HG03139 (cell line): ENCODE results near the gene SLC22A17.

Experiments
- ATAC-seq: cut with Tn5 transposase; IDR thresholded peaks from one replicate; pipeline ENCODE4 v1.9.1; 2021; ENCODE audit not compliant: unreplicated experiment

SLC22A17 gene

DNA sequence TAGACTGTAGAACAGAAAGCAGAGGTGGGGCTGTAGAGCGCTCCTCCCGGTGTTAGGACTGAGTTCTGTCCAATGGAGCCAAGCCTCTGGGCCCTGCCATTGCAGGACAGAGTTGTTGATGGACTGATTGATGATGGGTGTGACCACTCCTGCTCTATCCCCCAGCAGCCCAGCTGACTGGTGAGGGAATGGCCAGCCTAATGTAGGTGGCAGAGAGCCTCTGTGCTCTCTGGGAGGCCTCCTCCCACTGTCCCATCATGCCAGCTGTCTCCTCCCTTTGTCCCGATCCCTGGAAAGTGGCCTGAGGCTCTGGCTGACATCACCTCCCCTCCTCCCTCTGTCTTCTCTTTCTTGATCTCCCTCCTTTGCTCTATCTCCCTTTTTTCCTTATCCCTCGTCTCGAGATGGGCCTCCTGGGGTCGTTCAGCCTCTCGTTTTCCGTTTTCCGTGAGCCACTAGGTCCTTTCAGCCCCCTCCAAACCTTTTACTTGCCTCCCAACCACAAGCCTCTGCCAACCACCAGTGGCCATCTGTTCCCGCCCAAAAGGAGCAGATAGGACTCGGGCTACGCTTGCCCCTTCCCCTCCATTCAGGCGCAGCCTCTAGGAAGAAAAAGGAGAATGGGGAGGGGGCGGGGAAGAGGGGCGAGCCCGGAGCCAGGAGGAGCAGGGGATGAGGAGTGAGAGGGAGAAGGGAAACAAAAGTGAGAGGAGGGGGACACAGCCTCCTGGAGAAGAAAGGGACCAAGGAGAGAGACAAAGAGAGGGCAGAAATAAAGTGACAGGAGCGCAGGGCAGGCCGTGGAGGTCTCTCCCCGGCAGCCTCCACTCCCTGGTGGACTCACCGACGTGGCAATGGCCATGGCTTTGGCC is 11.7 kb upstream of the SLC22A17 start:
- no peak for ATAC-seq

DNA sequence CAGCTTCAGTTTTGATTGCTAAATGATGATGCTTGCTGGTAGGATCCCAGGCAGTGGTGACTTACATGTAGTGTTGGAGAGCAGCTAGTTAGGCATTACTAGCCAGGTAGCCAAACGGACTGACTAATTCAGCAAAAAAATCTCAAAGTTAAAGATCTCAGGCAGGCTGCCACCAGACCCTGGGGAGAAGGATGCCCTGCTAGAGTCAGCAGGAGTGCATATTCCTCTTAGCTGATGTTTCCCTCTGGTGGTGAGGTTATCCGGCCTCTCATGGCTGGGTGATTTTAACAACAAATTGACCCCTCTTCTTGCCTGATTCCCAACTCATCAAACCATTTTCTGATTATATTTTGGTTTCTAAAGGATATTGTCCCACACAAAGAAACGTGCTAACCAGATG is 9.5 kb upstream of the SLC22A17 start:
- ATAC-seq, result no peak

DNA sequence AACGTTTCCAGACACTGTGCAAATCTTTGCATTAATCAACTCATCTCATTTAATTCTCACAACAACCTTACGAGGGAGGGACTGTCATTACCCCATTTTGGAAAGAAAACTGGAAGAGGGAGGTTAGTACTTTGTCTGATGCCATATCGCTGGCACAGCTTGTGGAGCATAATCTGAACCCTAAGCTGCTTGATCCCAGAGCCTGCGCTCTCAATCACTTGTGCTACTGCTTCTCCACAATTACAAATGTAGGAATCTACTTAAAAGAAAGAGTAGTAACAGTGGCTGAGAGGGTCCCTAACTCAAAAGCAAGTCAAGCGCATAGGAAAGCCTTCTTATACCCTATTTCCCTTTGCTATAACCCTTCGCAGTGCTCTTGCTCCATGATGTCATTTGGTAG is 9.1 kb upstream of the SLC22A17 start:
- ATAC-seq, result no peak

GRCh38 chr14:23361320-23361719 is 8.6 kb upstream of the SLC22A17 start:
- ATAC-seq, result no peak

DNA sequence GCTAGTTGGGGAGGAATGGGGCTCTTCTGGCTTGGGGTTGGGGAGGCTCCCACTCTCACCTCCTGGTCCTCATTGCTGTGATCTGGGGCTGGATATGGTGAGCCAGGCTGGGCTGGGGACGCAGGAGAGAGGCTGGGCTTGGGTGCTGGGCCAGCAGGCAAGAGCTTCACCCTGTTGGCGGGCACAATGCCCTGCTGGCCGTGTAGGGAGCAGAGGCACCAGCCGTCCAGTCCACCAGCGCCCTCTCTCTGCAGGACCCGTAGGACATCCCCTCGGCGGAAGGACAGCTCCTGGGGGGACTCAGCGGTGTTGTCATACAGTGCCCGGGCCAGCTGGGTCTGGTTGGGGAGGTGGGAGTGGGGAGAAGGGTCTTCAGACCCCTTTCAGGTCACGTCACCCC is 7.8 kb upstream of the SLC22A17 start:
- ATAC-seq, result no peak

DNA sequence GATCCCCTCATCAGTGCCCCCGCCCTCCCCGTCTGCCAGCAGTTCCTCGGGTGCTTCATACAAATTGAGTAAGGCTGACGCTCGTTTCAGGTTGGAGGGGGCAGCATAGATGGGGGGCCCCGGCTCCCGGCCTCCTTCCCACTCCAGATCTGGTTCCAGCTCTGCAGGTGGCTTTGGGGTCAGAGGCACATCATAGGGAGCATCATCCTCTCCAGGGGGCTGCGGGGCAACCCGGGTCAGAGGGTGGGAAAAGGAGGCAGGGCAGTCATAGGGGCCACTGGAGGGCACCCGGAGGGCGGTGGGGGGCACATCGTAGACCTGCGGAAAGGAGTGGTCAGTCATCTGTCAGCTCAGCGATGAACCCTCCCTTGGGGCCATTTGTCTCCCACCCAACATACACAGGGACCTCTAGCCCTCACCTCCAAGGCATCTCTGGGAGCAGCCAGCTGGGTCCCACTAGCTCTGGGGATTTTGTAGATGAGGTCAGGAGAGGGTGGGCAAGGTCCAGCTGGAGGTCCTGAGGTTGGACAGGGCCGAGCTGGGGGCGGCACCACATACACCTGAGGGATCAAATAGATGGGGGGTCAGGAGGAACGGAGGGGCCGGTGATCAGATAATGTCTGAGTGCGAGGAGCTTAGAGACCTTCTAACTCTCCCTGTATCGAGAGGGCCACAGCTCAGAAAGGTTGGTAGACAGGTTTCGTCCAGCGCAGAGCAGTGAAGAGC is 7.2 kb upstream of the SLC22A17 start:
- ATAC-seq, result no peak

DNA sequence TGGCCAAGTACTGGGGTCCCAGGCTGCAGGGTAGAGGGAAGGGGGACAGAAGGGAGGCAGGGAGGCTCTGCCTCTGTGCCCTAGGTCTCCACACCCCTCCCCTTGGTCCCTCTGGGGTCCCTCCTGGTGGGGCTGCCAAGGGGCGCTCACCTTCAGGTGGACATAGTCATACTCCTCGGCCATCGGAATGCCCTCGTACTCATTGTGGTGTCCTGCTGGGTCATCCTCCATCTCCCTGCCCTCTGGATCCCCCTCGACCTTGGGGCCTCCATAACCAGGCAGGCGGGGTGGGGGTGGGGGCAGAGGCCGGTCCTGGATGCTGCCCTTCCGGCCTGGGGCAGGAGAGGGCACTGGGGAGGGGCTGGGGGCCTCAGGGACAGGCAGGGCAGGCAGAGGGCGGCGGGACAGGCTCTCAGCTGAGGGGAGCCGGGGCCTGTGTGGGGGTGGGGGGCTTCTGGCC is 6.5 kb upstream of the SLC22A17 start:
- ATAC-seq, result no peak

- no peak for ATAC-seq
Observed at GRCh38 chr14:23358553-23359166, 6.0 kb upstream of the SLC22A17 start.

- ATAC-seq, result no peak
Observed at GRCh38 chr14:23358042-23358441, 5.4 kb upstream of the SLC22A17 start.

GRCh38 chr14:23357261-23357660 is 4.6 kb upstream of the SLC22A17 start:
- ATAC-seq, result no peak

- no peak for ATAC-seq
Observed at GRCh38 chr14:23356662-23357061, 4.0 kb upstream of the SLC22A17 start.

DNA sequence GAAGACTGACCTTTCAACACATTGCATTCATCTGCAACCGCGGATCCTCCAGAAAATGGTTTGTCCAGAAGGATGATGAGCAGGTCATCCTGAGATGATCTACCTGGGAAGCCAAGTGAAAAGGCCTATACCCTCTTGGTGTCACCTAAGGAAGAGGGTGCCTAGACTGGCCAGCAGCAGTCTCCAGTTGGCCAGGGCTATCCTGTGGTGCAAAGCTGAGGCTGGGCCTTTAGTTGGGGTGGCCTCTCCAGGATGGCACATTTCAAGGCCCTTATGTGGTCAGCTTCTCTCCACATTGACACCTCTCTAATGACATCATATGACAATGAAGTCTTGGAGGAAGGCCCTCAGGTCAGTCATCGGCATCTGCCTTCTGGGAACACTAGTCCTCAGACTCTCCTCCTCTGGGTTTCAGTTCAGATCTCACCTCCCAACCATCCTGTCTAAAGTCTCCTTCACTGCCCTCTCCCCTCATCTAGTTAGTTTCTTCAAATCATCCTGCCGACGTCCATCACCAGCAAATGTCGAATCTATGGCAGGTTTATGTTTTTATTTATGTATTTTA is 3.3 kb upstream of the SLC22A17 start:
- no peak for ATAC-seq

GRCh38 chr14:23354990-23355389 is 2.3 kb upstream of the SLC22A17 start:
- ATAC-seq, result no peak

- ATAC-seq, result no peak
Observed at GRCh38 chr14:23353433-23353780, 720 bp upstream of the SLC22A17 start.

- no peak for ATAC-seq
Observed at GRCh38 chr14:23351681-23352505, 794 bp downstream of the SLC22A17 start.

- ATAC-seq, result no peak
Observed at GRCh38 chr14:23349156-23349845, 3.4 kb downstream of the SLC22A17 start.

- no peak for ATAC-seq
Observed at GRCh38 chr14:23348297-23348655, 4.4 kb downstream of the SLC22A17 start.

DNA sequence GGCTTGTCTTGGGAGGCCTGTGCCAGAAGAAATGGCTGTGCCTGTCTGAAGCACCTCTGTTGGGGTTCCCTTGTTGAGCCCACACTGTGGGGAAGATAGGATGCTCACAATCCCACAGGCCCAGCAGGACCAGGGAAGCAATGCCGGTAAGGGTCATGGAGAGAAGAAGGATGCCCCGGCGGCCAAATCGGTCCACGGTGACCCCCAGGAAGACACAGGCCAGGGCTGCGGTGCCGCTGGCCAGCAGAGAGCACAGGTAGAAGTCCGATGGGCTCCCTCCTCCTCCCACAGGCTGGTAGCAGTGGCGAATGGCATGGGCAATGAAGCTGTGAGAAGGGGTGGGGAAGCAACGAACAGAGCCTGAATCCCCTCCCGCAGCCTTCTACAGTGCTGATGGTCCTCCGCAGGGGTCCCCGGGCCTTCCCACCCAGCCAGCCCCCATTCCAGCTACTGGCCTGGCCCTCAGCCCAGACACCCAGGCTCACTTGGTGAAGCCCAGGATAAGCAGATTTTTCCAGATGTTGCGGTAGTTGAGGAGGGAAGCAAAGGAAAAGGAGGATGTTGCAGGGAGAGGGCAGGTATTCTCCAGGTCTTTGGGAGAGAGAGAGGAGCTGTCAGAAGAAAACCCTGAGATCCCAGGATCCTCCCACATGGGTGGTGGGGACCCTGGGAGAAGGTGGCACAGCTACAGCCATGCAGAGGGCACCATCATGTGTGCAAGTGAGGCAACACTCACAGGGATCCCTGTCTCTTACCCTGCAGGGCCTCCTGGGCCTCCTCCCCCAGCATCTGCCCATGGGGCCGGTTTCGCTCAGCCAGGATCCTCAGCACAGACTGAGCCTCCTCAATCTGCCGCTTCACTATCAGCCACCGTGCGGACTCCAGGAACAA is 5.0 kb downstream of the SLC22A17 start:
- ATAC-seq, result no peak

- ATAC-seq, result no peak
Observed at GRCh38 chr14:23346693-23347405, 5.8 kb downstream of the SLC22A17 start.
